Measurements from ENCODE around the gene SCN11A.

Gene SCN11A

DNA sequence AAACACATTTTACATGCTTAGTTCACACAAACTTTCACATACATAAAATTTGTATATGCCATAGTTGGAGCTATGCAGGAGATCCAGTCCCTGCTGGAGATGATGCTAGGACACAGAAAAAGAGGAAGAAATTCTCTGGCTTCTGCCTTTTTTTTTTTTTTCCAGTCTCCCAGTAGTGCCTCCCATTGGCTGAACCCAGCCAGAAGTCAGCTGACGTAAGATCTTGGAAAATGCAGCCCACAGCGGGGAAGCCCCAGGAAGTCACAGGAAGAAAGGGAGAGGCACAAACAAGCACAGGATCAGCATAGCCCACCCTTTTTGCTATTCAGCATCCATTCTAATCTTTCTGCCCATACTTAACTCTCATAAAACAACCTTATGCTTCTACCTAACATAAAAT is 38.5 kb downstream of the SCN11A start:
- Mint-ChIP-seq H3K27me3 (ENCODE audit: low read depth) (peaks cover 3% of the 10 kb centered on the region), H3K9me3 (no peaks in the 10 kb centered on the region), H3K4me3 (no peak overlapping the region), H3K27ac (no peak overlapping the region), H3K4me1 (no peaks in the 10 kb centered on the region), H3K36me3 (ENCODE audit: low read depth) (no peaks in the 10 kb centered on the region)
- TF ChIP-seq, protein P1, sequence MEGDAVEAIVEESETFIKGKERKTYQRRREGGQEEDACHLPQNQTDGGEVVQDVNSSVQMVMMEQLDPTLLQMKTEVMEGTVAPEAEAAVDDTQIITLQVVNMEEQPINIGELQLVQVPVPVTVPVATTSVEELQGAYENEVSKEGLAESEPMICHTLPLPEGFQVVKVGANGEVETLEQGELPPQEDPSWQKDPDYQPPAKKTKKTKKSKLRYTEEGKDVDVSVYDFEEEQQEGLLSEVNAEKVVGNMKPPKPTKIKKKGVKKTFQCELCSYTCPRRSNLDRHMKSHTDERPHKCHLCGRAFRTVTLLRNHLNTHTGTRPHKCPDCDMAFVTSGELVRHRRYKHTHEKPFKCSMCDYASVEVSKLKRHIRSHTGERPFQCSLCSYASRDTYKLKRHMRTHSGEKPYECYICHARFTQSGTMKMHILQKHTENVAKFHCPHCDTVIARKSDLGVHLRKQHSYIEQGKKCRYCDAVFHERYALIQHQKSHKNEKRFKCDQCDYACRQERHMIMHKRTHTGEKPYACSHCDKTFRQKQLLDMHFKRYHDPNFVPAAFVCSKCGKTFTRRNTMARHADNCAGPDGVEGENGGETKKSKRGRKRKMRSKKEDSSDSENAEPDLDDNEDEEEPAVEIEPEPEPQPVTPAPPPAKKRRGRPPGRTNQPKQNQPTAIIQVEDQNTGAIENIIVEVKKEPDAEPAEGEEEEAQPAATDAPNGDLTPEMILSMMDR (IDR thresholded peaks at IDR 0.05; ENCODE audit: unreplicated experiment in 3 of 3): no peak

- Mint-ChIP-seq H3K36me3 (ENCODE audit: low read depth) (no peaks in the 10 kb centered on the region), H3K27me3 (ENCODE audit: low read depth) (no peaks in the 10 kb centered on the region), H3K9me3 (peaks cover 2% of the 10 kb centered on the region), H3K27ac (no peak overlapping the region), H3K4me1 (no peaks in the 10 kb centered on the region), H3K4me3 (no peak overlapping the region)
- TF ChIP-seq, protein P1 (IDR thresholded peaks at IDR 0.05; ENCODE audit: unreplicated experiment in 3 of 3): no peak
These were observed 40.5 kb downstream of the SCN11A start for GRCh38 chr3:39011191-39011736.

- Mint-ChIP-seq H3K27ac (peak overlapping the region in 1 of 3 experiments; percentile 4), H3K9me3 (peaks cover 6% of the 10 kb centered on the region), H3K4me3 (no peak overlapping the region), H3K4me1 (no peaks in the 10 kb centered on the region), H3K27me3 (ENCODE audit: low read depth) (no peaks in the 10 kb centered on the region), H3K36me3 (ENCODE audit: low read depth) (no peaks in the 10 kb centered on the region)
- TF ChIP-seq, protein P1 (IDR thresholded peaks at IDR 0.05; ENCODE audit: unreplicated experiment in 3 of 3): no peak
These were observed 46.4 kb downstream of the SCN11A start for GRCh38 chr3:39005295-39005694.
